ENCODE measurements around the gene CCDC158.

Gene CCDC158

GRCh38 chr4:76276813-76277212, 144.1 kb downstream of the CCDC158 start:
- no peak for DNase-seq

- DNase-seq, result no peak
Measured at GRCh38 chr4:76275486-76276124, 145.3 kb downstream of the CCDC158 start.

GRCh38 chr4:76272999-76273398, 147.9 kb downstream of the CCDC158 start:
- no peak for DNase-seq

GRCh38 chr4:76272582-76272981, 148.4 kb downstream of the CCDC158 start:
- no peak for DNase-seq

- no peak for DNase-seq
Measured at GRCh38 chr4:76272073-76272472, 148.9 kb downstream of the CCDC158 start.

GRCh38 chr4:76271248-76271647, 149.7 kb downstream of the CCDC158 start:
- no peak for DNase-seq

GRCh38 chr4:76270244-76271175, 150.4 kb downstream of the CCDC158 start:
- DNase-seq, result no peak

GRCh38 chr4:76267811-76268210, 153.1 kb downstream of the CCDC158 start:
- DNase-seq, result no peak

- no peak for DNase-seq
Measured at GRCh38 chr4:76266627-76267026, 154.3 kb downstream of the CCDC158 start.

- no peak for DNase-seq
Measured at GRCh38 chr4:76265631-76266218, 155.2 kb downstream of the CCDC158 start.

Data from NCI-H82 (cell line).